ENCODE measurements around the gene GNA12. TPM values are rescaled to one million over a fixed set of nuclear protein-coding genes. Genes with fewer than 3 reads are reported as not detected.

GNA12 gene
- total and polyA plus RNA-seq, 2 experiments from 2014 or later = 28.4 to 40.2 TPM

- no peak overlapping the region for H3K4me3 ChIP-seq
- WGBS (ENCODE audit: low lambda C conversion rate, missing lambda C conversion rate) = 46% methylated on average over 47 of the region's 47 CpGs
- H3K27ac ChIP-seq = peak overlapping the region; percentile 90
- peak overlapping the region; percentile 55 for H3K4me2 ChIP-seq
- peaks cover 23% of the 10 kb centered on the region for H3K4me1 ChIP-seq (ENCODE audit: insufficient read depth)
- no peak overlapping the region for H2AFZ ChIP-seq
- no peaks in the 10 kb centered on the region for H3K36me3 ChIP-seq (replicated peaks; ENCODE audit: insufficient read depth, low read depth)
- no peaks in the 10 kb centered on the region for H3K9me3 ChIP-seq (ENCODE audit: low read depth)
- H3K79me2 ChIP-seq = no peaks in the 10 kb centered on the region
- no peak for TF ChIP-seq EZH2phosphoT487 (IDR thresholded peaks at IDR 0.05; ENCODE audit: low read depth, severe bottlenecking, unreplicated experiment)
- TF ChIP-seq EZH2 (IDR thresholded peaks at IDR 0.05; ENCODE audit: borderline replicate concordance) = no peak
- TF ChIP-seq, protein P1, sequence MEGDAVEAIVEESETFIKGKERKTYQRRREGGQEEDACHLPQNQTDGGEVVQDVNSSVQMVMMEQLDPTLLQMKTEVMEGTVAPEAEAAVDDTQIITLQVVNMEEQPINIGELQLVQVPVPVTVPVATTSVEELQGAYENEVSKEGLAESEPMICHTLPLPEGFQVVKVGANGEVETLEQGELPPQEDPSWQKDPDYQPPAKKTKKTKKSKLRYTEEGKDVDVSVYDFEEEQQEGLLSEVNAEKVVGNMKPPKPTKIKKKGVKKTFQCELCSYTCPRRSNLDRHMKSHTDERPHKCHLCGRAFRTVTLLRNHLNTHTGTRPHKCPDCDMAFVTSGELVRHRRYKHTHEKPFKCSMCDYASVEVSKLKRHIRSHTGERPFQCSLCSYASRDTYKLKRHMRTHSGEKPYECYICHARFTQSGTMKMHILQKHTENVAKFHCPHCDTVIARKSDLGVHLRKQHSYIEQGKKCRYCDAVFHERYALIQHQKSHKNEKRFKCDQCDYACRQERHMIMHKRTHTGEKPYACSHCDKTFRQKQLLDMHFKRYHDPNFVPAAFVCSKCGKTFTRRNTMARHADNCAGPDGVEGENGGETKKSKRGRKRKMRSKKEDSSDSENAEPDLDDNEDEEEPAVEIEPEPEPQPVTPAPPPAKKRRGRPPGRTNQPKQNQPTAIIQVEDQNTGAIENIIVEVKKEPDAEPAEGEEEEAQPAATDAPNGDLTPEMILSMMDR (IDR thresholded peaks at IDR 0.05; ENCODE audit: poor library complexity) = no peak
- no peaks in the 10 kb centered on the region for H3K9me2 ChIP-seq (replicated peaks; ENCODE audit: insufficient read depth)
- DNase-seq (ENCODE audit: low spot score) = peak; percentile 86
- no peaks in the 10 kb centered on the region for H3K27me3 ChIP-seq
- no peaks in the 10 kb centered on the region for H4K20me1 ChIP-seq (ENCODE audit: insufficient read depth, poor library complexity, severe bottlenecking)
Measured at GRCh38 chr7:2717293-2718261, 126.5 kb downstream of the GNA12 start.

DNA sequence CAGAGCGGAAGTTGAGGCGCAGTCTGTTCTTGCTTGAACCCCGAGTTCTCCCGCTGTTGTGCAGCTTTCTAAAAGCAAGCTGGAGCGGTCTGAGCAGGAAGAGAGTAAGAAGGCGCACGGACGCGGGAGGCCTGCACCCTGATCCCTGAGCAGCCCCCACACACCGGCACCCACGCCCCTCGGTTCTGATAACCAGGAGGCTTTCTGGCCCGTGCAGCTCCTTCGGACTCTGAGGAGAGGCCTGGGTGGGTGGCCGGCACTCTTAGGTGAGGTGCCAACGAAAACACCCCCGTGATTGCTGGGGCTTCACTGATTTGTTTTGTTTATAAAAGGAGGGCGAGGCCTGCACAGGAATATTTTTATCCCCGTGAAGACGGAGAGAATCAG is 127.2 kb downstream of the GNA12 start:
- Histone ChIP-seq H4K20me1 (ENCODE audit: insufficient read depth, poor library complexity, severe bottlenecking) (no peaks in the 10 kb centered on the region), H3K27ac (peak overlapping the region; percentile 90), H3K27me3 (no peaks in the 10 kb centered on the region), H3K9me3 (ENCODE audit: low read depth) (no peaks in the 10 kb centered on the region), H3K36me3 (replicated peaks; ENCODE audit: insufficient read depth, low read depth) (no peaks in the 10 kb centered on the region), H3K79me2 (no peaks in the 10 kb centered on the region), H2AFZ (no peak overlapping the region), H3K4me3 (no peak overlapping the region), H3K4me2 (peak overlapping the region; percentile 55), H3K4me1 (ENCODE audit: insufficient read depth) (peaks cover 23% of the 10 kb centered on the region), H3K9me2 (replicated peaks; ENCODE audit: insufficient read depth) (no peaks in the 10 kb centered on the region)
- TF ChIP-seq, protein P1 (IDR thresholded peaks at IDR 0.05; ENCODE audit: poor library complexity) = no peak
- TF ChIP-seq EZH2phosphoT487 (IDR thresholded peaks at IDR 0.05; ENCODE audit: low read depth, severe bottlenecking, unreplicated experiment) = no peak
- TF ChIP-seq EZH2 (IDR thresholded peaks at IDR 0.05; ENCODE audit: borderline replicate concordance) = no peak
- no peak for DNase-seq (ENCODE audit: low spot score)
- WGBS (ENCODE audit: low lambda C conversion rate, missing lambda C conversion rate) = 74% methylated on average over 20 of the region's 20 CpGs

- Histone ChIP-seq H3K4me3 (no peak overlapping the region), H3K36me3 (replicated peaks; ENCODE audit: insufficient read depth, low read depth) (no peaks in the 10 kb centered on the region), H3K9me2 (replicated peaks; ENCODE audit: insufficient read depth) (no peaks in the 10 kb centered on the region), H3K79me2 (no peaks in the 10 kb centered on the region), H3K4me1 (ENCODE audit: insufficient read depth) (peaks cover 23% of the 10 kb centered on the region), H3K27me3 (no peaks in the 10 kb centered on the region), H3K27ac (peak overlapping the region; percentile 90), H4K20me1 (ENCODE audit: insufficient read depth, poor library complexity, severe bottlenecking) (no peaks in the 10 kb centered on the region), H3K4me2 (peak overlapping the region; percentile 55), H3K9me3 (ENCODE audit: low read depth) (no peaks in the 10 kb centered on the region), H2AFZ (no peak overlapping the region)
- WGBS (ENCODE audit: low lambda C conversion rate, missing lambda C conversion rate) = 82% methylated on average over 11 of the region's 11 CpGs
- DNase-seq (ENCODE audit: low spot score) = no peak
- TF ChIP-seq, protein P1 (IDR thresholded peaks at IDR 0.05; ENCODE audit: poor library complexity) = no peak
- no peak for TF ChIP-seq EZH2phosphoT487 (IDR thresholded peaks at IDR 0.05; ENCODE audit: low read depth, severe bottlenecking, unreplicated experiment)
- no peak for TF ChIP-seq EZH2 (IDR thresholded peaks at IDR 0.05; ENCODE audit: borderline replicate concordance)
Measured at GRCh38 chr7:2716488-2716887, 127.6 kb downstream of the GNA12 start.

Data from hepatocyte (in vitro differentiated cells).